Measurements from ENCODE around the gene CRLF2.

GRCh38 chrX:1178580-1179057 is 33.8 kb downstream of the CRLF2 start:
- TF ChIP-seq CTCF (conservative IDR thresholded peaks at IDR 0.05), result no peak
- no peak for TF ChIP-seq EZH2 (IDR thresholded peaks at IDR 0.05; ENCODE audit: low read depth)

Data from PC-9 (cell line).